ENCODE data around the gene STOX2.

The STOX2 gene

DNA sequence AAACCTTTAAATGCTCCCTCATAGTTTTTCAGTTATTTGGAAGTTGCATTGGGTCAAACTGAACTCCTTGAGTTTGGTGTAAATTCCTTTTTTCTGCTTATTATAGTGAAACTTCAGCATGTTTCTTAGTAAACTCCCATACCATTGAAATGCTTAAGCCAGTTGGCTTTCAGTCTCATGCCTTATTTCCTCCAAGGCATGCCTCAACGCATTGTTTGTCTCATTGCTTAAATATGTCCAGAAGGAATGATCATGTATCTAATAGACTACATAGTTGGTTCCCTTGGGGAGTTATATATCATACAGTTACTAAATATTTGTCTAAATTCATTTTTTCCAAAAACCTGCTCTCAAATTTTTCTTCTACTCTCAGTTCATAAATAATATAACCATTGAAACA lies 114.0 kb downstream of the STOX2 start:
- TF ChIP-seq, protein P1, sequence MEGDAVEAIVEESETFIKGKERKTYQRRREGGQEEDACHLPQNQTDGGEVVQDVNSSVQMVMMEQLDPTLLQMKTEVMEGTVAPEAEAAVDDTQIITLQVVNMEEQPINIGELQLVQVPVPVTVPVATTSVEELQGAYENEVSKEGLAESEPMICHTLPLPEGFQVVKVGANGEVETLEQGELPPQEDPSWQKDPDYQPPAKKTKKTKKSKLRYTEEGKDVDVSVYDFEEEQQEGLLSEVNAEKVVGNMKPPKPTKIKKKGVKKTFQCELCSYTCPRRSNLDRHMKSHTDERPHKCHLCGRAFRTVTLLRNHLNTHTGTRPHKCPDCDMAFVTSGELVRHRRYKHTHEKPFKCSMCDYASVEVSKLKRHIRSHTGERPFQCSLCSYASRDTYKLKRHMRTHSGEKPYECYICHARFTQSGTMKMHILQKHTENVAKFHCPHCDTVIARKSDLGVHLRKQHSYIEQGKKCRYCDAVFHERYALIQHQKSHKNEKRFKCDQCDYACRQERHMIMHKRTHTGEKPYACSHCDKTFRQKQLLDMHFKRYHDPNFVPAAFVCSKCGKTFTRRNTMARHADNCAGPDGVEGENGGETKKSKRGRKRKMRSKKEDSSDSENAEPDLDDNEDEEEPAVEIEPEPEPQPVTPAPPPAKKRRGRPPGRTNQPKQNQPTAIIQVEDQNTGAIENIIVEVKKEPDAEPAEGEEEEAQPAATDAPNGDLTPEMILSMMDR (IDR thresholded peaks at IDR 0.05; ENCODE audit: control insufficient read depth, insufficient read depth, low read depth, low read length, missing control alignments) = no peak
- no peak overlapping the region for H3K4me3 ChIP-seq (ENCODE audit: control insufficient read depth, low read depth, low read length)
- no peak for DNase-seq (ENCODE audit: low read depth)

DNA sequence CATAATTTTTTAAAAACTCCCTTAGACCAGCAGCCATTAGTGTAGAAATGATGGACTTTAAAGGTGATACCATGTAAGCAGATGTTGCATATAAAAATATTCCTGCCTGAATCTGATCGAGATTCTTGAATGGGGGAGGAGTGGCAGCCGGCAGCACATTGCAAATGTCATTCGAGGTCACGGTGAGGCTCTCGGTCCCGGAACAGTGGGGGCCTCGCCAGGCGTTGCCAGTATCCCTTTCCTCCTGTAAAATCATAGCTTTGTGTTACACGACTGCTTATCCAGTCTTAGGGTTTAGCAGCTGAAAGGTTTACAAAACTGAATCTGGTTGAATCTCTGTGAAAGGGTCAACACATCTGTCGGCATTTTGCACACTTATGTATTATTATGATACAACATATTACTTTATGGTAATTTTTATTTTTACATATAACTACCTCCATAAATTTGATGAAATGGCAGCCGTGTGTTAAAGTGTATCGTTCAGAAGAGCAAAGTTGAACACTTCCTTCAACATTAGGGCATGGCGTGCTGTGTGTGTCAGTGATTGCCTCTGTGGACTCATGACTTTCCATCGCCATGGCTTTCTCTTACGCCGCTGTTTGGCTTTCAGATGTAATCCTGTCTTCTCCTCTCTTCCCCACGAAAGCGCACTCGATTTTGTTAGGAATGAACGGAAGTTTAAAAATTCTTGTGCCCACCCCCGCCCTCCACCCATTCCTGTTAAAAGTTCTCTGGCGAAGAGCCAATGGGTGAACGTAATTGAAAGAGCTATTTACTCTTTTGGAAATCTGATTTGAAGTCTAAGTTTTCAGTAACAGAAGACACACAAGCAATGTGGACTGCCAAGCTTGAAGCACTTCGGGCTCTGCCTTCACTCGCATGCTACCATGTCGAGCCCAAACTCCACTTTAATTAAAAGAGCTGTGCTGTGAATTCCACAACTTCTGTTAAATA lies 114.8 kb downstream of the STOX2 start:
- no peak for DNase-seq (ENCODE audit: low read depth)
- TF ChIP-seq, protein P1 (IDR thresholded peaks at IDR 0.05; ENCODE audit: control insufficient read depth, insufficient read depth, low read depth, low read length, missing control alignments) = no peak
- no peak overlapping the region for H3K4me3 ChIP-seq (ENCODE audit: control insufficient read depth, low read depth, low read length)

GRCh38 chr4:184021389-184021788 lies 116.3 kb downstream of the STOX2 start:
- TF ChIP-seq, protein P1 (IDR thresholded peaks at IDR 0.05; ENCODE audit: control insufficient read depth, insufficient read depth, low read depth, low read length, missing control alignments) = no peak
- no peak overlapping the region for H3K4me3 ChIP-seq (ENCODE audit: control insufficient read depth, low read depth, low read length)
- no peak for DNase-seq (ENCODE audit: low read depth)

- DNase-seq (ENCODE audit: low read depth) = no peak
- TF ChIP-seq, protein P1 (IDR thresholded peaks at IDR 0.05; ENCODE audit: control insufficient read depth, insufficient read depth, low read depth, low read length, missing control alignments) = no peak
- no peak overlapping the region for H3K4me3 ChIP-seq (ENCODE audit: control insufficient read depth, low read depth, low read length)
These were observed 117.7 kb downstream of the STOX2 start for GRCh38 chr4:184022679-184023383.

DNA sequence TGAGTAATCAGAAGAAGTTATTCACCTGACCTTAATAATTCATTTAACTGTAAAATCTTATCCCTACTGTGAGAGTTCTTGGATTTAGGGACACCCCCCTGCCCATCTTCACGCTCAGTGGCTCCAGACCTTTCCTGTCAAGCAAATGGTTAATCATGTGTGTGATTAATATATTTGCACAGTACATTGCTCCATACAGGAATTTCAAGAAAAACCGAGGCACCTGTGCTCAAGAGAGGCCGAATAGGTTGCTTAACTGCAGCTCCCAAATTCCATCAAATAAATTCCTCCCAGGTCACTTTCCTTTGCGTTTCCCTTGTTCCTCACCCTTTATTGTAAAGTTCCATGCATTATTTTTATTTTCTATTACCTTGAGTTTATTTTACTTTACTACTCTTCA lies 119.5 kb downstream of the STOX2 start:
- TF ChIP-seq, protein P1 (IDR thresholded peaks at IDR 0.05; ENCODE audit: control insufficient read depth, insufficient read depth, low read depth, low read length, missing control alignments) = no peak
- no peak overlapping the region for H3K4me3 ChIP-seq (ENCODE audit: control insufficient read depth, low read depth, low read length)
- no peak for DNase-seq (ENCODE audit: low read depth)

DNA sequence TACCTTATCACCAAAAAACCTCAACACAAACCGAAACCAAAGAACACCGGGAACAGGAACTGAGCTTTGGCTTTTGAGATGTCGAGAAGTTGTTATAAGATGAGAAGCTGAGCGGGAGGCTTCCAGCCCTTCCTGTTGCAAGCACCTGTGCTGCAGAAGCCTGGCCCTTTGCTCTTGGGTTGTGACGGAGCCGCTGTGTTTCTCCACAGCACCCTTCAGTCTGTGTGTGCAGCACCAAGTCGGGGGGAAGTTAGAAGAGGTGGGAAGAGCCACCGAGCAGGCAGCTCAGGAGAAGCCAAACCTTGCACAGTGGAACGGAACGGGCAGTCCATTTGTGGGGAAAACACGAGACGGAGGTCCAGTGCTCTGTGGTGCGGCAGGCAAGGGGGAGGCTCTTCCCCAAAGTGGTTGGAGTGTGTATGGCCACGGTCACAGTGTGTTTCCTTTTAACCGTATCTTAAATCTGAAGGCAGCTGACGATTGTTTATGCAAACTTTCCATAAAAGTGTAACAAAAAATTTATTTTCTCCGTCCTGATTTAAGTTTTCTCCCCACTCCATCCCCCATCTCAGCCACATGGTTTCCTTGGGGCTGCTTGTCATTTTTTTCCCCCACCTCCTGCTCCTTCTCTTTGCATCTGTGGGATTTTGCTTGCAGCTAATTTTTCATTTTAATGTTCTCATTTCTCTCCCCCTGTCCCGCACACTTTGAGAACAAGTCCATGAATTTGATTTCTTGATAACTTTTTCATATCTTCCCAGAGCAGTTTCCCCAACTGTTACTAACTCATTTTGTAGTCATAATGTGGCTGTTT lies 123.7 kb downstream of the STOX2 start:
- no peak overlapping the region for H3K4me3 ChIP-seq (ENCODE audit: control insufficient read depth, low read depth, low read length)
- no peak for DNase-seq (ENCODE audit: low read depth)
- TF ChIP-seq, protein P1 (IDR thresholded peaks at IDR 0.05; ENCODE audit: control insufficient read depth, insufficient read depth, low read depth, low read length, missing control alignments) = no peak
